HEK293 (cell line): ENCODE results near the gene DVL3.

Experiments
- CTCF ChIA-PET: fragments of 350-600 bp; formaldehyde crosslinking; extraction: SDS; loops from one replicate; lab custom pipeline; 2021; ENCODE audit warnings: antibody characterized with exemption; lab: Yijun Ruan, JAX
- POLR2A ChIA-PET: fragments of 300-600 bp; formaldehyde crosslinking; extraction: SDS; loops from one replicate; lab custom pipeline; 2020; ENCODE audit warnings: antibody characterized with exemption, inconsistent platforms; lab: Yijun Ruan, JAX
- H3K27ac ChIP-seq: fragments of 200-500 bp; sonication (Bioruptor generic); 2 replicates; pipeline ENCODE4 v1.5.1; 2014; ENCODE audit warnings: low read depth, low read length, control low read depth, inconsistent platforms; ENCODE audit errors: extremely low read depth
- H3K36me3 ChIP-seq, 2 experiments: fragments of 200-500 bp in 1 of 2; sonication (Bioruptor generic) in 1 of 2; 1 replicate in 1 of 2; 2 replicates in 1 of 2; pipeline ENCODE4 v1.5.1; 2014 to 2017; ENCODE audit warnings: inconsistent platforms in 2 of 2, low read length in 2 of 2; ENCODE audit not compliant: control insufficient read depth in 2 of 2, insufficient read depth in 1 of 2
- H3K4me1 ChIP-seq: fragments of 200-500 bp; sonication (Bioruptor generic); 2 replicates; pipeline ENCODE4 v1.5.1; 2014; ENCODE audit warnings: mild to moderate bottlenecking, low read length, inconsistent platforms; ENCODE audit not compliant: control insufficient read depth, insufficient read depth
- H3K4me3 ChIP-seq: 2 replicates; pipeline ENCODE4 v1.5.1; 2011; ENCODE audit warnings: low read depth, mild to moderate bottlenecking, control low read depth, low read length, moderate library complexity
- H3K9me3 ChIP-seq: fragments of 200-500 bp; sonication (Bioruptor generic); 2 replicates; pipeline ENCODE4 v1.5.1; 2014; ENCODE audit warnings: low read depth, low read length, inconsistent platforms; ENCODE audit not compliant: control insufficient read depth, insufficient read depth
- ZNF16 ChIP-seq: fragments of 450-650 bp; formaldehyde crosslinking; IDR thresholded peaks from 2 replicates; pipeline ENCODE4 v1.5.1; 2016; ENCODE audit warnings: low read depth, missing biosample characterization, missing genetic modification characterization
- ZNF404 ChIP-seq: fragments of 450-650 bp; formaldehyde crosslinking; IDR thresholded peaks from 2 replicates; pipeline ENCODE4 v1.5.1; 2017; ENCODE audit warnings: missing biosample characterization, missing genetic modification characterization
- ZNF501 ChIP-seq: fragments of 450-650 bp; formaldehyde crosslinking; IDR thresholded peaks from 2 replicates; pipeline ENCODE4 v1.5.1; 2016; ENCODE audit warnings: missing biosample characterization, missing genetic modification characterization
- ZNF548 ChIP-seq: fragments of 450-650 bp; formaldehyde crosslinking; IDR thresholded peaks from 2 replicates; pipeline ENCODE4 v1.5.1; 2016; ENCODE audit warnings: missing biosample characterization, missing genetic modification characterization
- ZNF626 ChIP-seq: fragments of 450-650 bp; sonication (Bioruptor Pico); formaldehyde crosslinking; IDR thresholded peaks from 2 replicates; pipeline ENCODE4 v1.5.1; 2018; ENCODE audit warnings: missing biosample characterization, missing genetic modification characterization, inconsistent platforms
- TF ChIP-seq, protein P1 (sequence below): fragments of 450-650 bp; formaldehyde crosslinking; IDR thresholded peaks from 2 replicates; pipeline ENCODE4 v1.5.1; 2016; ENCODE audit warnings: missing biosample characterization, missing genetic modification characterization, low read depth
- TF ChIP-seq, protein P2 (sequence below): fragments of 450-650 bp; formaldehyde crosslinking; IDR thresholded peaks from 2 replicates; pipeline ENCODE4 v1.5.1; 2016; ENCODE audit warnings: missing biosample characterization, missing genetic modification characterization
- TF ChIP-seq, protein P3 (sequence below): fragments of 450-650 bp; formaldehyde crosslinking; IDR thresholded peaks from 2 replicates; pipeline ENCODE4 v1.5.1; 2016; ENCODE audit warnings: missing biosample characterization, missing genetic modification characterization
- TF ChIP-seq, protein P4 (sequence below): fragments of 450-650 bp; formaldehyde crosslinking; IDR thresholded peaks from 2 replicates; pipeline ENCODE4 v1.5.1; 2016; ENCODE audit warnings: missing biosample characterization, missing genetic modification characterization, borderline replicate concordance
- TF ChIP-seq, protein P5 (sequence below): fragments of 450-650 bp; formaldehyde crosslinking; IDR thresholded peaks from 2 replicates; pipeline ENCODE4 v1.5.1; 2017; ENCODE audit warnings: missing biosample characterization, missing genetic modification characterization

DVL3 gene

DNA sequence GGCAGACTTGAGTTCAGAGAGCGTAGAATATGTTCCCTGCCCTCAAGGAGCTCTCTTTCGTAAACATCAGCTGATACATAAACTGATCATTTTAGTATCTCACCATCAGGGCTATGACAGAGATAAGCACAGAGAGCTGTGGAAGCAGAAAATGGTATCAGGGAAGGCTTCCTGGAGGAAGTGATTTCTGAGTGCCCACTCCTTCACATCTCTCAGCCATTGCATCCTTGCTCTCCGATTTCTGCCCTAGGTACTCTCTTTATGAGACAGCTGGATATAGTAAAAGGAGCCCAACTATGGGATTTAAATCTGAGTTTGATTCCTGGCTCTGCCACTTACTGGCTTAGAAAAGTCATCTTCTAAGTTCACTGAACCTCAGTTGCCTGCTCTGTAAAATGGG is 10.4 kb downstream of the DVL3 start:
- POLR2A ChIA-PET, result interaction anchor here (0.6 kb wide), 1 partner anchor 26 kb away, joined by 4 read pairs; no protein-coding TSS in a partner anchor
- peaks cover 0 to 91% of the 10 kb centered on the region in 2 experiments; a peak in 2 of 3 replicates for H3K36me3 ChIP-seq
- no peak overlapping the region for H3K4me3 ChIP-seq
- no peak for TF ChIP-seq ZNF548 (tag by site-specific recombination)
- TF ChIP-seq, protein P1, sequence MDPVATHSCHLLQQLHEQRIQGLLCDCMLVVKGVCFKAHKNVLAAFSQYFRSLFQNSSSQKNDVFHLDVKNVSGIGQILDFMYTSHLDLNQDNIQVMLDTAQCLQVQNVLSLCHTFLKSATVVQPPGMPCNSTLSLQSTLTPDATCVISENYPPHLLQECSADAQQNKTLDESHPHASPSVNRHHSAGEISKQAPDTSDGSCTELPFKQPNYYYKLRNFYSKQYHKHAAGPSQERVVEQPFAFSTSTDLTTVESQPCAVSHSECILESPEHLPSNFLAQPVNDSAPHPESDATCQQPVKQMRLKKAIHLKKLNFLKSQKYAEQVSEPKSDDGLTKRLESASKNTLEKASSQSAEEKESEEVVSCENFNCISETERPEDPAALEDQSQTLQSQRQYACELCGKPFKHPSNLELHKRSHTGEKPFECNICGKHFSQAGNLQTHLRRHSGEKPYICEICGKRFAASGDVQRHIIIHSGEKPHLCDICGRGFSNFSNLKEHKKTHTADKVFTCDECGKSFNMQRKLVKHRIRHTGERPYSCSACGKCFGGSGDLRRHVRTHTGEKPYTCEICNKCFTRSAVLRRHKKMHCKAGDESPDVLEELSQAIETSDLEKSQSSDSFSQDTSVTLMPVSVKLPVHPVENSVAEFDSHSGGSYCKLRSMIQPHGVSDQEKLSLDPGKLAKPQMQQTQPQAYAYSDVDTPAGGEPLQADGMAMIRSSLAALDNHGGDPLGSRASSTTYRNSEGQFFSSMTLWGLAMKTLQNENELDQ, result no peak
- TF ChIP-seq, protein P2, sequence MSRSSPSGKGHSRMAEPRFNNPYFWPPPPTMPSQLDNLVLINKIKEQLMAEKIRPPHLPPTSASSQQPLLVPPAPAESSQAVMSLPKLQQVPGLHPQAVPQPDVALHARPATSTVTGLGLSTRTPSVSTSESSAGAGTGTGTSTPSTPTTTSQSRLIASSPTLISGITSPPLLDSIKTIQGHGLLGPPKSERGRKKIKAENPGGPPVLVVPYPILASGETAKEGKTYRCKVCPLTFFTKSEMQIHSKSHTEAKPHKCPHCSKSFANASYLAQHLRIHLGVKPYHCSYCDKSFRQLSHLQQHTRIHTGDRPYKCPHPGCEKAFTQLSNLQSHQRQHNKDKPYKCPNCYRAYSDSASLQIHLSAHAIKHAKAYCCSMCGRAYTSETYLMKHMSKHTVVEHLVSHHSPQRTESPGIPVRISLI (tag by site-specific recombination), result no peak
- TF ChIP-seq, all 188 proteins: peak for 0
- Histone ChIP-seq H3K27ac (no peak overlapping the region), H3K4me1 (no peaks in the 10 kb centered on the region), H3K9me3 (no peaks in the 10 kb centered on the region)
- CTCF ChIA-PET, result no interaction called here

DNA sequence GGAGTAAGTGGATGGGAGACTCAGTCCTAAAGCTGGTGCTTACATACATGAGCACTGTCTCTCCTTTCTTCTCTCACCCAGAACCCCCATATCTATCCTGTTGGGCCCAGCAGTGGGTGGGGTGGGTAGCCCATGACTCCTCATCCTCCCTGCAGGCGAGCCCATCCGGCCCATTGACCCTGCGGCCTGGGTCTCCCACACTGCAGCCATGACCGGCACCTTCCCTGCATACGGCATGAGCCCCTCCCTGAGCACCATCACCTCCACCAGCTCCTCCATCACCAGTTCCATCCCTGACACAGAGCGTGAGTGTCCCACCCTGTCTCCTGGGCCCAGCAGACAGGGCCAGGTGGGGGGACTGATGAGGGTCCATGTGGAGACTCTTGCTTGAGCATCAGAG is 11.5 kb downstream of the DVL3 start:
- TF ChIP-seq, protein P3, sequence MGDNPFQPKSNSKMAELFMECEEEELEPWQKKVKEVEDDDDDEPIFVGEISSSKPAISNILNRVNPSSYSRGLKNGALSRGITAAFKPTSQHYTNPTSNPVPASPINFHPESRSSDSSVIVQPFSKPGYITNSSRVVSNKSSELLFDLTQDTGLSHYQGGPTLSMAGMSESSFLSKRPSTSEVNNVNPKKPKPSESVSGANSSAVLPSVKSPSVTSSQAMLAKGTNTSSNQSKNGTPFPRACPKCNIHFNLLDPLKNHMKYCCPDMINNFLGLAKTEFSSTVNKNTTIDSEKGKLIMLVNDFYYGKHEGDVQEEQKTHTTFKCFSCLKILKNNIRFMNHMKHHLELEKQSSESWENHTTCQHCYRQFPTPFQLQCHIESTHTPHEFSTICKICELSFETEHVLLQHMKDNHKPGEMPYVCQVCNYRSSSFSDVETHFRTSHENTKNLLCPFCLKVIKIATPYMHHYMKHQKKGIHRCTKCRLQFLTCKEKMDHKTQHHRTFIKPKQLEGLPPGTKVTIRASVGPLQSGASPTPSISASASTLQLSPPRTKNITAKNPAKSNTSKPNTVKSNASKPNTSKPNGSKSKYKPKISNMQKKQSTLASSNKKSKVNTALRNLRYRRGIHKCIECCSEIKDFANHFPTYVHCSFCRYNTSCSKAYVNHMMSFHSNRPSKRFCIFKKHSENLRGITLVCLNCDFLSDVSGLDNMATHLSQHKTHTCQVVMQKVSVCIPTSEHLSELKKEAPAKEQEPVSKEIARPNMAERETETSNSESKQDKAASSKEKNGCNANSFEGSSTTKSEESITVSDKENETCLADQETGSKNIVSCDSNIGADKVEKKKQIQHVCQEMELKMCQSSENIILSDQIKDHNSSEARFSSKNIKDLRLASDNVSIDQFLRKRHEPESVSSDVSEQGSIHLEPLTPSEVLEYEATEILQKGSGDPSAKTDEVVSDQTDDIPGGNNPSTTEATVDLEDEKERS (tag by site-specific recombination), result no peak
- TF ChIP-seq ZNF16 (tag by site-specific recombination) (no peak), ZNF404 (no peak), ZNF626 (tag by site-specific recombination) (no peak), ZNF501 (tag by site-specific recombination) (no peak)
- TF ChIP-seq, protein P4, sequence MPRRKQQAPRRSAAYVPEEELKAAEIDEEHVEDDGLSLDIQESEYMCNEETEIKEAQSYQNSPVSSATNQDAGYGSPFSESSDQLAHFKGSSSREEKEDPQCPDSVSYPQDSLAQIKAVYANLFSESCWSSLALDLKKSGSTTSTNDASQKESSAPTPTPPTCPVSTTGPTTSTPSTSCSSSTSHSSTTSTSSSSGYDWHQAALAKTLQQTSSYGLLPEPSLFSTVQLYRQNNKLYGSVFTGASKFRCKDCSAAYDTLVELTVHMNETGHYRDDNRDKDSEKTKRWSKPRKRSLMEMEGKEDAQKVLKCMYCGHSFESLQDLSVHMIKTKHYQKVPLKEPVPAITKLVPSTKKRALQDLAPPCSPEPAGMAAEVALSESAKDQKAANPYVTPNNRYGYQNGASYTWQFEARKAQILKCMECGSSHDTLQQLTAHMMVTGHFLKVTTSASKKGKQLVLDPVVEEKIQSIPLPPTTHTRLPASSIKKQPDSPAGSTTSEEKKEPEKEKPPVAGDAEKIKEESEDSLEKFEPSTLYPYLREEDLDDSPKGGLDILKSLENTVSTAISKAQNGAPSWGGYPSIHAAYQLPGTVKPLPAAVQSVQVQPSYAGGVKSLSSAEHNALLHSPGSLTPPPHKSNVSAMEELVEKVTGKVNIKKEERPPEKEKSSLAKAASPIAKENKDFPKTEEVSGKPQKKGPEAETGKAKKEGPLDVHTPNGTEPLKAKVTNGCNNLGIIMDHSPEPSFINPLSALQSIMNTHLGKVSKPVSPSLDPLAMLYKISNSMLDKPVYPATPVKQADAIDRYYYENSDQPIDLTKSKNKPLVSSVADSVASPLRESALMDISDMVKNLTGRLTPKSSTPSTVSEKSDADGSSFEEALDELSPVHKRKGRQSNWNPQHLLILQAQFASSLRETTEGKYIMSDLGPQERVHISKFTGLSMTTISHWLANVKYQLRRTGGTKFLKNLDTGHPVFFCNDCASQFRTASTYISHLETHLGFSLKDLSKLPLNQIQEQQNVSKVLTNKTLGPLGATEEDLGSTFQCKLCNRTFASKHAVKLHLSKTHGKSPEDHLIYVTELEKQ (tag by site-specific recombination), result no peak
- TF ChIP-seq, protein P5, sequence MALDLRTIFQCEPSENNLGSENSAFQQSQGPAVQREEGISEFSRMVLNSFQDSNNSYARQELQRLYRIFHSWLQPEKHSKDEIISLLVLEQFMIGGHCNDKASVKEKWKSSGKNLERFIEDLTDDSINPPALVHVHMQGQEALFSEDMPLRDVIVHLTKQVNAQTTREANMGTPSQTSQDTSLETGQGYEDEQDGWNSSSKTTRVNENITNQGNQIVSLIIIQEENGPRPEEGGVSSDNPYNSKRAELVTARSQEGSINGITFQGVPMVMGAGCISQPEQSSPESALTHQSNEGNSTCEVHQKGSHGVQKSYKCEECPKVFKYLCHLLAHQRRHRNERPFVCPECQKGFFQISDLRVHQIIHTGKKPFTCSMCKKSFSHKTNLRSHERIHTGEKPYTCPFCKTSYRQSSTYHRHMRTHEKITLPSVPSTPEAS (tag by site-specific recombination), result no peak
- Histone ChIP-seq H3K4me1 (no peaks in the 10 kb centered on the region), H3K36me3 (peaks cover 0 to 99% of the 10 kb centered on the region in 2 experiments; a peak in 2 of 3 replicates), H3K4me3 (no peak overlapping the region), H3K9me3 (no peaks in the 10 kb centered on the region), H3K27ac (no peak overlapping the region)
- ChIA-PET CTCF (no interaction called here), POLR2A (interaction anchor here (1.0 kb wide), 1 partner anchor 19 kb away, joined by 3 read pairs; the partner anchor contains the start of gene ABCF3)
